ENCODE measurements around the gene NBEAL2.

Gene NBEAL2

GRCh38 chr3:46998121-46998851 is 18.8 kb downstream of the NBEAL2 start:
- DNase-seq (ENCODE audit: extremely low read depth in 1 of 2, low read depth in 1 of 2): peak in 1 of 2 donors; percentile 53

- no peak for DNase-seq (ENCODE audit: extremely low read depth in 1 of 2, low read depth in 1 of 2)
Observed at GRCh38 chr3:46998852-46999515, 19.5 kb downstream of the NBEAL2 start.

- no peak for DNase-seq (ENCODE audit: extremely low read depth in 1 of 2, low read depth in 1 of 2)
Observed at GRCh38 chr3:46999516-47000197, 20.2 kb downstream of the NBEAL2 start.

GRCh38 chr3:47000198-47000815 is 20.8 kb downstream of the NBEAL2 start:
- no peak for DNase-seq (ENCODE audit: extremely low read depth in 1 of 2, low read depth in 1 of 2)

- DNase-seq (ENCODE audit: extremely low read depth in 1 of 2, low read depth in 1 of 2): no peak
Observed at GRCh38 chr3:47000922-47001730, 21.7 kb downstream of the NBEAL2 start.

- no peak for DNase-seq (ENCODE audit: extremely low read depth in 1 of 2, low read depth in 1 of 2)
Observed at GRCh38 chr3:47001731-47002170, 22.3 kb downstream of the NBEAL2 start.

- no peak for DNase-seq (ENCODE audit: extremely low read depth in 1 of 2, low read depth in 1 of 2)
Observed at GRCh38 chr3:47002171-47003055, 22.9 kb downstream of the NBEAL2 start.

- no peak for DNase-seq (ENCODE audit: extremely low read depth in 1 of 2, low read depth in 1 of 2)
Observed at GRCh38 chr3:47003056-47003410, 23.6 kb downstream of the NBEAL2 start.

GRCh38 chr3:47003461-47004368 is 24.2 kb downstream of the NBEAL2 start:
- no peak for DNase-seq (ENCODE audit: extremely low read depth in 1 of 2, low read depth in 1 of 2)

GRCh38 chr3:47004369-47005211 is 25.1 kb downstream of the NBEAL2 start:
- DNase-seq (ENCODE audit: extremely low read depth in 1 of 2, low read depth in 1 of 2): no peak

- no peak for DNase-seq (ENCODE audit: extremely low read depth in 1 of 2, low read depth in 1 of 2)
Observed at GRCh38 chr3:47005212-47006144, 26.0 kb downstream of the NBEAL2 start.

GRCh38 chr3:47006145-47006651 is 26.7 kb downstream of the NBEAL2 start:
- no peak for DNase-seq (ENCODE audit: extremely low read depth in 1 of 2, low read depth in 1 of 2)

- DNase-seq (ENCODE audit: extremely low read depth in 1 of 2, low read depth in 1 of 2): no peak
Observed at GRCh38 chr3:47007001-47007400, 27.5 kb downstream of the NBEAL2 start.

- DNase-seq (ENCODE audit: extremely low read depth in 1 of 2, low read depth in 1 of 2): no peak
Observed at GRCh38 chr3:47007482-47008233, 28.2 kb downstream of the NBEAL2 start.

- DNase-seq (ENCODE audit: extremely low read depth in 1 of 2, low read depth in 1 of 2): no peak
Observed at GRCh38 chr3:47008234-47008796, 28.8 kb downstream of the NBEAL2 start.
